ENCODE measurements around the gene CHST1.

Gene CHST1

DNA sequence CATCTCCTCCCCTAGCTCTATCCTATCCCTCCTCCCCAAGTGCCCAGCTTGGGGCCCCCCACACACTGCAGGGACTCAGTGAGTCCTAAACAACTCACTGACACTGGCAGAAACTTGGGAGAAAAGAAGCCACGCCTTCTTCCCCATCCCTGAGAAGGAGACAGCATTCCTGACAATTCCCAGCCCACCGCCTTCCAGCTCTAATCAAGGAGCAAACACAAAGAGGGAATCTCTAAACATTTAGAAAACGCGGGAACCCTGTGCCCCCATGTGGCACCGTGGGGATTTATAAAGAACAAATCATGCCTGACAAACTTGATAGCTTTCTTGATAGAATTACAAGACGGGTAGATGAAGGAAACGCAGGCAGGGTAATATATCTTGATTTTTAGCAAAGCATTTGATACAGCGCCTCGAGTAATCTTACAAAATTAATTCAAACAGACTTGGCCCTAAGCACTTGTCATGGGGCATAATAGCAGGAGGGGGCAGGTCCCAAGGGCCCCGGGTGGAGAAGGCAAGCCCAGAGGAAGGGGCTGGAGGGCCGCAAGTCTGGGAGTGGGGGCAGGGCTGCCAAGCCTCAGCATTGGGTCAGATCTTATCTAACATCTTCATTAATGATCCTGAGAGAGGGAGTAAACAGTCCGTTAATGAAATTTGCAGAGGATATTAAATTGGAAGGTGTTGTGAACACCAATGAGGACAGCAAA lies 4.5 kb downstream of the CHST1 start:
- DNase-seq (ENCODE audit: low read depth) = no peak

- no peak for DNase-seq (ENCODE audit: low read depth)
These were observed 5.6 kb downstream of the CHST1 start for GRCh38 chr11:45659818-45660160.

- no peak for DNase-seq (ENCODE audit: low read depth)
These were observed 6.2 kb downstream of the CHST1 start for GRCh38 chr11:45659031-45659817.

- no peak for DNase-seq (ENCODE audit: low read depth)
These were observed 7.0 kb downstream of the CHST1 start for GRCh38 chr11:45658292-45658991.

- no peak for DNase-seq (ENCODE audit: low read depth)
These were observed 7.7 kb downstream of the CHST1 start for GRCh38 chr11:45657496-45658260.

- no peak for DNase-seq (ENCODE audit: low read depth)
These were observed 9.6 kb downstream of the CHST1 start for GRCh38 chr11:45655831-45656230.

DNA sequence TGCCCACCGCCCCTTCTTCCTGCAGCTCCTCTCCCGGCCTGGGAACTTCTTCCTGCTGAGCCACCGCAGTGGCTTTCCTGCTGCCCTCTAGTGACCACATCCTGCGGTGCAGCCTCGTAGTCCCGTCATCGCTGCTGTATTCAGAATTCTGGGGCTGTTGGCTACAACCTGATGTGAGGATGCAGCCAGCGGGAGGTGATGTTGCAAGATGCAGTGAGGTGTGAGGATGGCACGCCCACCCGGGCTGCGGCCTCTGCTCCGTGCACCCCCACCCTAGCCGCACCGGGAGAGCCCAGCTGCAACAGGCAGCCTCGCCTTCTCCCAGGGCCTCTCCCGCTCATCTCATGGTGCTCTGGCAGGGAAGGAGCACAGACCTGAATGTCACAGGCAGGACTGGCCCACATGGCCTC lies 10.1 kb downstream of the CHST1 start:
- peak; percentile 25 for DNase-seq (ENCODE audit: low read depth)

GRCh38 chr11:45655012-45655283 lies 10.5 kb downstream of the CHST1 start:
- no peak for DNase-seq (ENCODE audit: low read depth)

GRCh38 chr11:45654231-45655011 lies 11.0 kb downstream of the CHST1 start:
- DNase-seq (ENCODE audit: low read depth) = no peak

DNA sequence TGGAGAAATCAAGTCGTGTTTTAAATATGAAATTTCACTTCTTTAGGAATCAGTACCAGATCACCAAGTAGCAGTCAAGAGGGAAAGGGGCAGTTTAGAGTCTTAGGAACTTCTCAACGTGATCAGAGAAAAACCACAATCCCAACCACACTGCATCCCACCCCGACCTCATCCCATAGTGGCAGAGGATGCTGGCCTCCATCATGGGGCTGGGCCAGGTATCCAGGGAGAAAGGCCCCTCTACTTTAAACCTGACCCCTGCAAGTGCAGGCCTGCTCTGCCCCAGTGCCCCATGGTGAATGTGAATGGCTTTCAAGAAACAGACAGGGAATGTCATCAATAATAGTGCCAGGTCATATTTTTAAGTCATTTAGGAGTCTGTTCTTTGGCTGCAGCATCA lies 12.1 kb downstream of the CHST1 start:
- no peak for DNase-seq (ENCODE audit: low read depth)

GRCh38 chr11:45652781-45653180 lies 12.6 kb downstream of the CHST1 start:
- DNase-seq (ENCODE audit: low read depth) = no peak

DNA sequence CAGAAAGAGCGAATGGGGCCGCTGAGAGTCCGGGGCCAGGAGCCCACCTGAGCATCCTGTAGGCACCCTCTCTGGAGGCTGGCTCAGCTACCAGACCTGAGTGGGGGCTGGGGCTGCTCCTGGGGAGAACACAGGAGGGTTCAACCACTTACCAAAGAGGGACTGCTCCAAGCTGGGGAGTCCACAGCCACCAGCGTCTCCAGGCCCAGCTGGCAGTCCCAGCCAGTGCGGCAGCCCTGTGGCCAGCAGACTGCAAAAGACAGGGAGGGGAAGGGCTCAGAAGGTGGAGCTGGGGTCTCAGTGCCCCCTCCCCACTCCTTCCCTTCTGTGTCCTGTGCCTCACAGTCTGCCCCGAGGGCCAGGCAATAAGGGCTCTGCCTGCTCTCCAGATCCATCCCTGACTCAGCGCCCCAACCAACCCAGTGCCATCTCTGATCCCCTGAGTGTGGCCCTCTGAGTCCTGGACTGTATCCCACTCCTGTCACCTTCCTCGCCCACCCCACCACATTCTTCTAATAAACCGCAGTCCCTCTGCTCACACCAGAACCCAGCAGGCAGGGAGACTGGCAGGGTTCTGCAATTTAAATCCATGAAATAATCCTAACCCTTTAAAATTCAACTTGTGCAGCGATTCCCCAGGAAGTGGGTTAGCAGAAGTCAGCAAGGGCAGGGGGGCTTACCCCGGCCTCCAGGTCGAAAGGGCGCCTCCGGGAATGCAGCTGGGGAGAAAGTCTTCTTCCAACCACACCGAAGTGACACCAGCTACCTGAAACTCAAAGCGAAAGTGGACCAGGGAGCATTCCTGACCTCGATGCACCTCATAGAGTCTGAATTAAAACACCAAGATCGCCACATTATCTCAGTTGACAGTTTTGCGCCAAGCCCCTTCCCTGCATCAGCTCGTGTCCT lies 13.3 kb downstream of the CHST1 start:
- no peak for DNase-seq (ENCODE audit: low read depth)

GRCh38 chr11:45651156-45651555 lies 14.3 kb downstream of the CHST1 start:
- DNase-seq (ENCODE audit: low read depth) = no peak

- no peak for DNase-seq (ENCODE audit: low read depth)
These were observed 15.0 kb downstream of the CHST1 start for GRCh38 chr11:45650166-45651095.

DNA sequence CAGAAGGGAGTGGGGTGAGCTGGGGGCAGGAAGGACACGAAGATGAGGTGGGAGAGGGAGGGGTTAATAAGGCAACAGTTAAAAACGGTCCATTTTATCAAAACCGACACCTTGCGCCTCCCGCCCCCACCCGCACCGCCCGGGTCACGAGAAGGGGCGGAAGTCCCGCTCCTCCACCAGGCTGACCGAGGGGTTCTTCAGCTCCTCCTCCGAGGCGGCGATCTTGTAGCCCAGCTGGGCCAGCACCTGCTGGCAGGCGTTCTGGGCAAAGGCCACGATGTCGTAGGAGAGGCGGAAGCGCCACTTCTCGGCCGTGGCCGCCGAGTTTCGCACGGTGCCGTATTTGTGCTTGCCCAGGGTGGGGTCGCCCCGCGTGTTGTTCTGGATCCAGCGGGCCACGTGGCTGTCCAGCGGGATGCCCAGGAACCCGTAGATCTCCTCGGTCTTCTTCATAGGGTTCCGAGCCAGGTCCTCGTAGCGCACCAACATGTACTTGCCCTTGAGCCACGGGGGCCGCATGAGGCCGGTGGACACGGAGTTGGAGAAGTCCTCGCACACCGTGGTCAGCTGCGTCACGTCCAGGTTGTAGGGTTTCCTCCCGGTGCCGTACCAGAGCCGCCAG lies 15.8 kb downstream of the CHST1 start:
- DNase-seq (ENCODE audit: low read depth) = no peak

- no peak for DNase-seq (ENCODE audit: low read depth)
These were observed 16.5 kb downstream of the CHST1 start for GRCh38 chr11:45648931-45649330.

DNA sequence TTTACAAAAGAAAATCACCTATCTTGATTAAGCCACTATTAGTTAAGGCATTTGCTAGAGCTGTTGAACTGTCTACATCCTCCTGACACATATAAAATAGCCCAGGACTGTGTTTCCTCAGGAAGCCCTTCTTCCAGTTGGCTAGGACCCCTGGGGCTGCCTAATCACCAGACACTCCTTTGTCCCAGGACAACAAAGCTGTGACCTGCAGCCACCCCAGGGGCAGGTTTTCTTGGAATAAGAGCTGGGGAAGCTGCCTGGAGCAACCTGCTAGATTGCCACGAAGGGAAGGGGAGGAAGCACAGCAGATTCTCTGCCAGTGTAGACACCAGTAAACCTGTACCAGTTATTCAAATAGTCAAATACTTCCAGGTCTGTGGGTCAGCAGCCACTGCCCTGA lies 17.6 kb downstream of the CHST1 start:
- no peak for DNase-seq (ENCODE audit: low read depth)

GRCh38 chr11:45647329-45647728 lies 18.1 kb downstream of the CHST1 start:
- no peak for DNase-seq (ENCODE audit: low read depth)
